Measurements from ENCODE around the gene BTC.
"Not testable (repeated sequence)": the region's sequence is repeated elsewhere in the genome, so short reads cannot be mapped to it uniquely, and the experiment has no call there.

BTC gene

GRCh38 chr4:74755486-74755885 is 38.8 kb downstream of the BTC start:
- DNase-seq = no peak

GRCh38 chr4:74754218-74754617 is 40.1 kb downstream of the BTC start:
- no peak for DNase-seq

- DNase-seq = no peak
These were observed 41.5 kb downstream of the BTC start for GRCh38 chr4:74752798-74753197.

GRCh38 chr4:74751856-74752255 is 42.5 kb downstream of the BTC start:
- DNase-seq = no peak

- DNase-seq = no peak
These were observed 43.1 kb downstream of the BTC start for GRCh38 chr4:74751247-74751646.

- no peak for DNase-seq
These were observed 52.1 kb downstream of the BTC start for GRCh38 chr4:74742185-74742584.

GRCh38 chr4:74738464-74739143 is 55.7 kb downstream of the BTC start:
- no peak for DNase-seq

- no peak for DNase-seq
These were observed 59.3 kb downstream of the BTC start for GRCh38 chr4:74734995-74735394.

- DNase-seq = no peak
These were observed 60.6 kb downstream of the BTC start for GRCh38 chr4:74733756-74734155.

- DNase-seq = no peak
These were observed 69.3 kb downstream of the BTC start for GRCh38 chr4:74724979-74725378.

GRCh38 chr4:74716436-74716765 is 77.9 kb downstream of the BTC start:
- DNase-seq = no peak

GRCh38 chr4:74715706-74716435 is 78.5 kb downstream of the BTC start:
- DNase-seq = no peak

GRCh38 chr4:74714611-74715130 is 79.7 kb downstream of the BTC start:
- no peak for DNase-seq

GRCh38 chr4:74708135-74708534 is 86.2 kb downstream of the BTC start:
- DNase-seq = not testable (repeated sequence)

Measured in stimulated activated CD4-positive, alpha-beta T cell treated with anti-CD3 and anti-CD28 coated beads, Interleukin-4, amount 100 ng/mL, for 4 hours (primary cell).